NB4 (cell line): Measurements from ENCODE around the gene COX6A1.

Source experiments
- DNase-seq: peaks from one replicate; pipeline ENCODE4 v3.0.0; 2010; ENCODE audit warnings: low read depth
- H3K4me3 ChIP-seq: one replicate; pipeline ENCODE4 v1.5.1; 2011; ENCODE audit warnings: mild to moderate bottlenecking, low read depth, low read length, moderate library complexity
- CTCF ChIP-seq: IDR thresholded peaks from one replicate; pipeline ENCODE4 v1.5.1; 2012; ENCODE audit warnings: low read depth, low read length
- MAX ChIP-seq: IDR thresholded peaks from 2 replicates; pipeline ENCODE4 v1.6.1; 2011; ENCODE audit warnings: low read depth, low read length
- MYC ChIP-seq: IDR thresholded peaks from 2 replicates; pipeline ENCODE4 v1.6.1; 2011; ENCODE audit warnings: low read depth, low read length
- POLR2A ChIP-seq: IDR thresholded peaks from 2 replicates; pipeline ENCODE4 v1.6.1; 2011; ENCODE audit warnings: mild to moderate bottlenecking; ENCODE audit not compliant: insufficient read length; ENCODE audit errors: extremely low read depth

COX6A1 gene

DNA sequence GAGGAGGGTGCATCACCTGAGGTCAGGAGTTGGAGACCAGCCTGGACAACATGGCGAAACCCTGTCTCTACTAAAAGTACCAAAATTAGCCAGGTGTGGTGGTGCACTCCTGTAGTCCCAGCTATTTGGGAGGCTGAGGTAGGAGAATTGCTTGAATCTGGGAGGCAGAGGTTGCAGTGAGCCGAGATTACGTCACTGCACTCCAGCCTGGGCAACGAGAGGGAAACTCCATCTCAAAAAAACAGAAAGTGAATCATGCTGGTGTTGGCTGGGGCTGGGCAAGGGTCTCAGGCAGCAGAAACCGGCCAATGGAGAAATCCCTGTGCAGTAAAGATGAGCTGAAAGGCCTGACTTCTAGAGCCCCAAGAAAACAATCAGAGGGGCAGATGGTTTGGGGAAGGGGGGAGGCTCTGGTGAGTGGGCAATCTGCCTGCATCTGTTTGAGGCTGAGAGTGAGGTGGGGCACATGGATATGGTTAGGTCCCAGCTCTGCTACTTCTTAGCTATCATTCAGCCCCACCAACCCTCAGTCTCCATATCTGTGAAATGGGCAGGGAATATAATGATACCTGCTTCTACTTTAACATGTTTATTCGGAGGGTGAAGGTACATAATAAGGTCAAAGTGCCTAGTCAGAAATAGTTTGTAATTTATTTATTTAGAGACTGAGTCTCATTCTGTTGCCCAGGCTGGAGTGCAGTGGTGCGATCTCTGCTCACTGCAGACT lies 21.3 kb upstream of the COX6A1 start:
- TF ChIP-seq MYC (no peak), CTCF (no peak), MAX (no peak), POLR2A (no peak)
- no peak overlapping the region for H3K4me3 ChIP-seq
- no peak for DNase-seq

- DNase-seq, result no peak
- TF ChIP-seq CTCF (no peak), MYC (no peak), MAX (no peak), POLR2A (no peak)
- H3K4me3 ChIP-seq, result no peak overlapping the region
These were observed 19.9 kb upstream of the COX6A1 start for GRCh38 chr12:120417917-120418580.

GRCh38 chr12:120421701-120422100 lies 16.2 kb upstream of the COX6A1 start:
- DNase-seq, result peak; percentile 31
- TF ChIP-seq POLR2A (no peak), MAX (no peak), MYC (no peak), CTCF (no peak)
- H3K4me3 ChIP-seq, result no peak overlapping the region

DNA sequence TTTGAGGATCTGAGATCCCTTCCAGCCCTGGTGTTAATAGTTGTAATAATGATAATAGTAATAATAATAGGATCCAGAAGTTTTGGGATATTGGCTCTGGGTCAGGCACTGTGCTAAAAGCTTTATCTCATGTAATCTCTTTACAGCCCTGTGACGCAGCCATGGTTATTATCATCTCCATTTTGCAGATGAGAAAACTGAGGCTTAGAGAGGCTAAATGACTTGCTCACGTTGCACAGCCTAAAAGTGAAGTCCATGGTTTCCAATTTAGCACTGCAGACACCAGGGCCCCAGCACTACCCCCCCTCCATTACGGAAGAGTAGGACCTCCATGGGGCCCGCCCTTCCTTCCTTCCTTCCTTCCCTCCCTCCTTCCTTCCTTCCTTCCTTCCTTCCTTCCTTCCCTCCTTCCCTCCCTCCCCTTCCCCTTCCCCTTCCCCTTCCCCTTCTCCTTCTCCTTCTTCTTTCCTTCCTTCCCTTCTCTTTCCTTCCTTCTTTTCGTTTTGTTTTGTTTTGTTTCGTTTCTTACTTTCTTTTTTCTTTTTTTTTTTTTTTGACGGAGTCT lies 14.9 kb upstream of the COX6A1 start:
- H3K4me3 ChIP-seq, result no peak overlapping the region
- TF ChIP-seq POLR2A (no peak), MAX (no peak), CTCF (no peak), MYC (no peak)
- DNase-seq, result no peak

DNA sequence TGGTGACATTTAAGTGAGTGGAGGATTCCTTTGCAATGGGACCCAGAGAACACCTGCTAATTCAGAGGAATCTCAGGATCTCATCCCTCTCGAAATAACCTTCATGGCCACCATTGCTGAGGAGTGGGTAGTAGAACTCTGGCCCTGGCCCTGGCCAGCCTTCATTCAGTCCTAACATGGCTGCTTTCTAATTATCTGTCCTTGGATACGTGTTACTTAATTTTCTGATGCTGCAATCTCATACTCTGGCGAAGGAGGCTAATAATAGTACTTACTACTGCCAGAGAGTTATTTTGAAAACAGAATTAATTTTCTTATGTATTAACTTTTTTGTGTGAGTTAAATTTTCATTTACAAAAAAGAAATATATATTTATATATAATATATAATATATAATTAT lies 12.1 kb upstream of the COX6A1 start:
- no peak overlapping the region for H3K4me3 ChIP-seq
- TF ChIP-seq MYC (no peak), CTCF (no peak), MAX (no peak), POLR2A (no peak)
- DNase-seq, result no peak
